Neural progenitor cell (in vitro differentiated cells): ENCODE results near the gene C18orf63.

Experiments used
- CTCF ChIP-seq: fragments of 200-600 bp; sonication (generic); IDR thresholded peaks from 2 replicates; pipeline ENCODE4 v1.5.1; 2017; ENCODE audit warnings: antibody characterized with exemption, mild to moderate bottlenecking
- EZH2 ChIP-seq: fragments of 200-600 bp; sonication (generic); IDR thresholded peaks from 2 replicates; pipeline ENCODE4 v1.6.1; 2017; ENCODE audit warnings: antibody characterized with exemption, mild to moderate bottlenecking, moderate library complexity
- EZH2phosphoT487 ChIP-seq: fragments of 200-600 bp; sonication (generic); IDR thresholded peaks from 2 replicates; pipeline ENCODE4 v1.6.1; 2017; ENCODE audit warnings: antibody characterized with exemption

GRCh38 chr18:74395006-74395405 is 79.4 kb downstream of the C18orf63 start:
- TF ChIP-seq EZH2 (no peak), CTCF (no peak), EZH2phosphoT487 (no peak)
